Measurements from ENCODE around the gene MYO15A.

MYO15A gene

GRCh38 chr17:18119938-18120337 lies 11.4 kb downstream of the MYO15A start:
- TF ChIP-seq GLIS1 (tag by site-specific recombination; IDR thresholded peaks at IDR 0.05) (no peak), ZBTB6 (tag by site-specific recombination; IDR thresholded peaks at IDR 0.05) (no peak), SETDB1 (IDR thresholded peaks at IDR 0.05; ENCODE audit: insufficient read length, low read length) (no peak), ZNF324 (tag by site-specific recombination; IDR thresholded peaks at IDR 0.05) (no peak), EGR2 (tag by site-specific recombination; IDR thresholded peaks at IDR 0.05; ENCODE audit: low read depth) (no peak), ZNF747 (tag by site-specific recombination; IDR thresholded peaks at IDR 0.05) (no peak), ZNF488 (tag by site-specific recombination; IDR thresholded peaks at IDR 0.05) (no peak), ZNF544 (tag by site-specific recombination; IDR thresholded peaks at IDR 0.05) (no peak), ZNF214 (tag by site-specific recombination; IDR thresholded peaks at IDR 0.05; ENCODE audit: borderline replicate concordance) (no peak), ZNF280C (tag by site-specific recombination; IDR thresholded peaks at IDR 0.05) (no peak)
- POLR2A ChIA-PET = no interaction called here
- Histone ChIP-seq H3K36me3 (ENCODE audit: control insufficient read depth in 2 of 2, insufficient read depth in 1 of 2, low read length in 2 of 2) (no peaks in the 10 kb centered on the region), H3K9me3 (ENCODE audit: control insufficient read depth, insufficient read depth, low read depth, low read length) (no peaks in the 10 kb centered on the region), H3K27ac (ENCODE audit: extremely low read depth, low read depth, low read length) (no peak overlapping the region), H3K4me1 (ENCODE audit: control insufficient read depth, insufficient read depth, low read length) (no peaks in the 10 kb centered on the region), H3K4me3 (ENCODE audit: low read depth, low read length) (no peak overlapping the region)
- CTCF ChIA-PET = interaction anchor here (0.7 kb wide), 1 partner anchor 26 kb away, joined by 3 read pairs; no protein-coding TSS in a partner anchor

GRCh38 chr17:18120461-18121017 lies 12.0 kb downstream of the MYO15A start:
- POLR2A ChIA-PET = no interaction called here
- no peak overlapping the region for H3K27ac ChIP-seq (ENCODE audit: extremely low read depth, low read depth, low read length)
- H3K36me3 ChIP-seq (ENCODE audit: control insufficient read depth in 2 of 2, insufficient read depth in 1 of 2, low read length in 2 of 2) = no peaks in the 10 kb centered on the region
- no peaks in the 10 kb centered on the region for H3K4me1 ChIP-seq (ENCODE audit: control insufficient read depth, insufficient read depth, low read length)
- CTCF ChIA-PET = interaction anchor here (0.6 kb wide), 1 partner anchor 358 kb away, joined by 3 read pairs; no protein-coding TSS in a partner anchor
- no peak overlapping the region for H3K4me3 ChIP-seq (ENCODE audit: low read depth, low read length)
- H3K9me3 ChIP-seq (ENCODE audit: control insufficient read depth, insufficient read depth, low read depth, low read length) = no peaks in the 10 kb centered on the region
- TF ChIP-seq ZNF37A (tag by site-specific recombination; IDR thresholded peaks at IDR 0.05) (no peak), PRDM10 (tag by site-specific recombination; IDR thresholded peaks at IDR 0.05) (no peak), ZNF202 (tag by site-specific recombination; IDR thresholded peaks at IDR 0.05; ENCODE audit: borderline replicate concordance) (no peak), ZNF664 (tag by site-specific recombination; IDR thresholded peaks at IDR 0.05) (no peak), ZNF10 (tag by site-specific recombination; IDR thresholded peaks at IDR 0.05) (no peak), ZNF473 (tag by site-specific recombination; IDR thresholded peaks at IDR 0.05) (no peak), ZNF157 (tag by site-specific recombination; IDR thresholded peaks at IDR 0.05) (no peak), ZNF239 (tag by site-specific recombination; IDR thresholded peaks at IDR 0.05) (no peak), ZNF677 (tag by site-specific recombination; IDR thresholded peaks at IDR 0.05) (no peak), ZNF366 (tag by site-specific recombination; conservative IDR thresholded peaks at IDR 0.05) (no peak), BCL6B (tag by site-specific recombination; IDR thresholded peaks at IDR 0.05) (no peak), ZNF398 (tag by site-specific recombination; IDR thresholded peaks at IDR 0.05) (no peak), ZFHX2 (tag by site-specific recombination; conservative IDR thresholded peaks at IDR 0.05) (no peak), ZNF768 (tag by site-specific recombination; IDR thresholded peaks at IDR 0.05) (no peak), YY1 (tag by site-specific recombination; IDR thresholded peaks at IDR 0.05) (no peak)

Measured in HEK293 (cell line).